Breast epithelium (tissue), 4 donors: ENCODE measurements around the gene ZDBF2. TPM values are rescaled to one million over a fixed set of nuclear protein-coding genes. Genes with fewer than 3 reads are reported as not detected.
"Not testable (repeated sequence)": the region's sequence is repeated elsewhere in the genome, so short reads cannot be mapped to it uniquely, and the experiment has no call there.

Experiments used
- DNase-seq, 2 donors: peaks; one replicate each; pipeline ENCODE4 v3.0.0-alpha.2; 2019; ENCODE audit warnings: low spot score in 2 of 2
- H3K27ac ChIP-seq, 2 donors: fragments of 200-600 bp; sonication (generic) in 1 of 2; one replicate each; pipeline ENCODE4 v1.5.1; 2016 to 2019; ENCODE audit warnings: mild to moderate bottlenecking in 1 of 2
- H3K27me3 ChIP-seq, 2 donors: fragments of 200-600 bp; sonication (generic) in 1 of 2; one replicate each; pipeline versions ENCODE4 v1.5.1 to v1.6.0; 2017 to 2019; ENCODE audit warnings: control low read depth in 1 of 2, mild to moderate bottlenecking in 1 of 2
- H3K36me3 ChIP-seq: fragments of 200-600 bp; one replicate; pipeline ENCODE4 v1.5.1; 2019
- H3K4me1 ChIP-seq, 2 donors: fragments of 200-600 bp; sonication (generic); one replicate each; pipeline ENCODE4 v1.5.1; 2016 to 2019; ENCODE audit warnings: control low read depth in 1 of 2
- H3K4me3 ChIP-seq, 3 donors: fragments of 200-600 bp; sonication (generic); 1 replicate in 2 of 3; 2 replicates in 1 of 3; pipeline ENCODE4 v1.5.1; 2016 to 2019; ENCODE audit warnings: mild to moderate bottlenecking in 3 of 3, moderate library complexity in 2 of 3
- H3K9me3 ChIP-seq, 2 donors: fragments of 200-600 bp; sonication (generic) in 1 of 2; one replicate each; pipeline ENCODE4 v1.5.1; 2016 to 2019; ENCODE audit warnings: control low read depth in 1 of 2
- CTCF ChIP-seq, 3 donors: fragments of 450-650 bp; IDR thresholded peaks; one replicate each; pipeline ENCODE4 v1.5.1; 2016 to 2017; ENCODE audit warnings: antibody characterized with exemption in 3 of 3, mild to moderate bottlenecking in 3 of 3, moderate library complexity in 3 of 3
- POLR2A ChIP-seq: fragments of 450-650 bp; IDR thresholded peaks from one replicate; pipeline ENCODE4 v1.6.1; 2016; ENCODE audit warnings: antibody characterized with exemption, mild to moderate bottlenecking, moderate library complexity
- POLR2AphosphoS5 ChIP-seq, 3 donors: sonication (generic); formaldehyde crosslinking; IDR thresholded peaks; one replicate each; pipeline ENCODE4 v1.6.1; 2017; ENCODE audit warnings: antibody characterized with exemption in 3 of 3
- intact Hi-C: fragments of 100-400 bp; cut with DNase I; formaldehyde crosslinking; loops from one replicate; pipeline ENCODE4 v1.15.1; 2023; ENCODE audit warnings: low total_unique reads
- total RNA-seq, 3 donors: library from RNA; depleted of rRNA; stranded (reverse); fragments of >200 nt; gene quantifications; one replicate each; pipeline ENCODE4 v1.1.0, GENCODE V29; 2016

ZDBF2 gene
- total RNA-seq, 3 donors from 2014 or later, result 7.2 to 14.9 (median 10.2) TPM

DNA sequence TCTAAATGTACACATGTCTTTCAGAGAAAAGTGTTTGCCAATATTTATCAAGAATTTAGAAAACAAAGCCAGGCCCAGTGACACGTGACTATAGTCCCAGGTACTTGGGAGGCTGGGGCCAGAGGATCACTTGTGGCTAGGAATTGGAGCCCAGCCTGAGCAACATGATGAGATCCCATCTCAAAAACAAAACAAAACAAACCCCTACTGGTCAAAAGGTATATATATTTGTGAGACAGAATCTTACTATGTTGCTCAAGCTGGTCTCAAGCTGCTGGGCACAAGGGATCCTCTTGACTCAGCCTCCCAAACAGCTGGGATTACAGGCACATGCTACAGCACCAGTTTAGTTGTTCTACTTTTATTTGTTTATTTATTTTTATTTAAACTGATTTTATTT lies 79.2 kb downstream of the ZDBF2 start:
- intact Hi-C loops, result no loop called here
- Histone ChIP-seq H3K4me3 (no peak overlapping the region), H3K27ac (no peak overlapping the region), H3K27me3 (no peaks in the 10 kb centered on the region), H3K36me3 (no peaks in the 10 kb centered on the region), H3K9me3 (peaks cover 0 to 13% of the 10 kb centered on the region in 2 donors), H3K4me1 (no peaks in the 10 kb centered on the region)
- TF ChIP-seq CTCF (IDR thresholded peaks at IDR 0.05) (no peak), POLR2AphosphoS5 (IDR thresholded peaks at IDR 0.05) (no peak), POLR2A (no peak)
- no peak for DNase-seq

DNA sequence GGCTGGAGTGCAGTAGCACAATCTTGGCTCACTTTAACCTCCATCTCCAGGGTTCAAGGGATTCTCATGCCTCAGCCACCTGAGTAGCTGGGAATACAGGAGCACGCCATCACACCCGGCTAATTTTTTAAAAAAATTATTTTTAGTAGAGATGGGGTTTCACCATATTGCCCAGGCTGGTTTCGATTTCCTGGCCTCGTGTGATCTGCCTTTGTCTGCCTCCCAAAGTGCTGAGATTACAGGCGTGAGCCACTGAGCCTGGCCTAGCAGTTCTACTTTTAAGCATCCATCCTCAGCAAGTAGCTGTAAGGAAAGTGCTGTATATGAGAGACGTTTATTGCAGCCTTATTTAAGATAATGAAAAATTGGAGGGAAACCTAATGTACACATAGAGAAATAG lies 79.7 kb downstream of the ZDBF2 start:
- Histone ChIP-seq H3K9me3 (peaks cover 0 to 14% of the 10 kb centered on the region in 2 donors), H3K27ac (no peak overlapping the region), H3K36me3 (no peaks in the 10 kb centered on the region), H3K27me3 (no peaks in the 10 kb centered on the region), H3K4me1 (no peaks in the 10 kb centered on the region), H3K4me3 (no peak overlapping the region)
- intact Hi-C loops, result no loop called here
- TF ChIP-seq POLR2A (no peak), CTCF (IDR thresholded peaks at IDR 0.05) (no peak), POLR2AphosphoS5 (IDR thresholded peaks at IDR 0.05) (no peak)
- no peak for DNase-seq

DNA sequence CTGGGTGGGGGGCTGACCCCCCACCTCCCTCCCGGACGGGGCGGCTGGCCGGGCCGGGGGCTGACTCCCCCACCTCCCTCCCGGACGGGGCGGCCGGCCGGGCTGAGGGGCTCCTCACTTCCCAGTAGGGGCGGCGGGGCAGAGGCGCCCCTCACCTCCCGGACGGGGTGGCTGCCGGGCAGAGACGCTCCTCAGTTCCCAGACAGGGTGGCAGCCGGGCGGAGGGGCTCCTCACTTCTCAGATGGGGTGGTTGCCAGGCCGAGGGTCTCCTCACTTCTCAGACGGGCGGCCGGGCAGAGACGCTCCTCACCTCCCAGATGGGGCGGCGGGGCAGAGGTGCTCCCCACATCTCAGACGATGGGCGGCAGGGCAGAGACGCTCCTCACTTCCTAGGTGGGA lies 82.4 kb downstream of the ZDBF2 start:
- H3K4me3 ChIP-seq, H3K27ac ChIP-seq, H3K9me3 ChIP-seq, H3K36me3 ChIP-seq, H3K4me1 ChIP-seq, H3K27me3 ChIP-seq, DNase-seq, intact Hi-C loops: not testable (repeated sequence)

DNA sequence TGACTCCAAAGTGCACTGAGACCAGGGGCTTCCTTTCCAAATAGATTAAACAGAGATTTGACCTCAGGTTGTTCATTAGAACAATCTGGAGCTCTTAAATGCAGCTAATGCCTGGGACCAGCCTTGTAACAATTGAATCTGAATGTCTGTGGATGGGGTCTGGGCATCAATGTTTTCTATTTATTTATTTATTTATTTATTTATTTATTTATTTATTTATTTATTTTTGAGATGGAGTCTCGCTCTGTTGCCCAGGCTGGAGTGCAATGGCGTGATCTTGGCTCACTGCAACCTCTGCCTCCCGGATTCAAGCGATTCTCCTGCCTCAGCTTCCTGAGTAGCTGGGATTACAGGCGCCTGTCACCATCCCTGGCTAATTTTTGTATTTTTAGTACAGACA lies 86.4 kb downstream of the ZDBF2 start:
- H3K27me3 ChIP-seq, H3K4me1 ChIP-seq, H3K4me3 ChIP-seq, intact Hi-C loops, H3K9me3 ChIP-seq, DNase-seq, H3K27ac ChIP-seq, H3K36me3 ChIP-seq: not testable (repeated sequence)

- Histone ChIP-seq H3K36me3 (no peaks in the 10 kb centered on the region), H3K9me3 (peaks cover 0 to 8% of the 10 kb centered on the region in 2 donors), H3K4me1 (no peaks in the 10 kb centered on the region), H3K27me3 (no peaks in the 10 kb centered on the region), H3K27ac (no peak overlapping the region), H3K4me3 (no peak overlapping the region)
- intact Hi-C loops, result no loop called here
- no peak for TF ChIP-seq CTCF (IDR thresholded peaks at IDR 0.05)
- no peak for TF ChIP-seq POLR2A
- no peak for TF ChIP-seq POLR2AphosphoS5 (IDR thresholded peaks at IDR 0.05)
- DNase-seq, result no peak
Measured at GRCh38 chr2:206361407-206362045, 87.1 kb downstream of the ZDBF2 start.

Other genes starting within 250 kb of the ZDBF2 start
- gene INO80D, start 188.5 kb upstream of the ZDBF2 start, total RNA-seq, result 10 to 100 TPM; 16.3 to 29.9 (median 19.3) TPM
- 10 to 100 TPM; 55.1 to 78.4 (median 61.0) TPM for gene NDUFS1, start 115.2 kb upstream of the ZDBF2 start, total RNA-seq
- gene EEF1B2, start 114.8 kb upstream of the ZDBF2 start, total RNA-seq, result 100 to 1,000 TPM; 359 to 563 (median 425) TPM
- gene ADAM23, start 168.9 kb downstream of the ZDBF2 start, total RNA-seq, result 1 to 10 TPM in 1 of 3 donors, under 1 TPM in 2; 0.48 to 2.5 (median 0.66) TPM